Suprapubic skin (tissue), 4 donors: ENCODE measurements around the gene CELSR1. TPM values are rescaled to one million over a fixed set of nuclear protein-coding genes. Genes with fewer than 3 reads are reported as not detected.
A peak's percentile ranks its signal among the peaks of the same experiment; 100 is the strongest.

Experiments used
- DNase-seq, 2 donors: peaks; one replicate each; pipeline ENCODE4 v3.0.0-alpha.2; 2019; ENCODE audit warnings: low spot score in 2 of 2
- H3K27ac ChIP-seq: fragments of 200-600 bp; sonication (generic); one replicate; pipeline ENCODE4 v1.5.1; 2019
- H3K27me3 ChIP-seq: fragments of 200-600 bp; sonication (generic); one replicate; pipeline ENCODE4 v1.5.1; 2019
- H3K36me3 ChIP-seq: fragments of 200-600 bp; sonication (generic); one replicate; pipeline ENCODE4 v1.5.1; 2019
- H3K4me1 ChIP-seq: fragments of 200-600 bp; sonication (generic); one replicate; pipeline ENCODE4 v1.5.1; 2019
- H3K4me3 ChIP-seq: fragments of 200-600 bp; sonication (generic); one replicate; pipeline ENCODE4 v1.5.1; 2019; ENCODE audit warnings: mild to moderate bottlenecking
- H3K9me3 ChIP-seq: fragments of 200-600 bp; sonication (generic); one replicate; pipeline ENCODE4 v1.5.1; 2019
- CTCF ChIP-seq, 2 donors: fragments of 200-600 bp in 1 of 2; fragments of 450-650 bp in 1 of 2; sonication (generic) in 1 of 2; IDR thresholded peaks; one replicate each; pipeline ENCODE4 v1.5.1; 2016 to 2019; ENCODE audit warnings: antibody characterized with exemption in 2 of 2, mild to moderate bottlenecking in 1 of 2, moderate library complexity in 1 of 2
- EP300 ChIP-seq: sonication (generic); formaldehyde crosslinking; IDR thresholded peaks from one replicate; pipeline ENCODE4 v1.6.1; 2017; ENCODE audit warnings: antibody characterized with exemption
- POLR2A ChIP-seq, 2 donors: fragments of 450-650 bp; IDR thresholded peaks; one replicate each; pipeline ENCODE4 v1.6.1; 2017; ENCODE audit warnings: antibody characterized with exemption in 2 of 2, mild to moderate bottlenecking in 2 of 2, moderate library complexity in 2 of 2
- POLR2AphosphoS5 ChIP-seq, 3 donors: sonication (generic); formaldehyde crosslinking; IDR thresholded peaks; one replicate each; pipeline ENCODE4 v1.6.1; 2017; ENCODE audit warnings: antibody characterized with exemption in 3 of 3
- WGBS: methylation state at CpG from one replicate; pipeline ENCODE4 v1.1.5; 2018; 5-methylcytosine and 5-hydroxymethylcytosine counted together
- total RNA-seq, 4 donors: library from RNA; depleted of rRNA; stranded (reverse); fragments of >200 nt; gene quantifications; one replicate each; pipeline ENCODE4 v1.1.0, GENCODE V29; 2016

The CELSR1 gene
- total RNA-seq, 4 donors from 2014 or later = 75.6 to 102 (median 77.5) TPM

DNA sequence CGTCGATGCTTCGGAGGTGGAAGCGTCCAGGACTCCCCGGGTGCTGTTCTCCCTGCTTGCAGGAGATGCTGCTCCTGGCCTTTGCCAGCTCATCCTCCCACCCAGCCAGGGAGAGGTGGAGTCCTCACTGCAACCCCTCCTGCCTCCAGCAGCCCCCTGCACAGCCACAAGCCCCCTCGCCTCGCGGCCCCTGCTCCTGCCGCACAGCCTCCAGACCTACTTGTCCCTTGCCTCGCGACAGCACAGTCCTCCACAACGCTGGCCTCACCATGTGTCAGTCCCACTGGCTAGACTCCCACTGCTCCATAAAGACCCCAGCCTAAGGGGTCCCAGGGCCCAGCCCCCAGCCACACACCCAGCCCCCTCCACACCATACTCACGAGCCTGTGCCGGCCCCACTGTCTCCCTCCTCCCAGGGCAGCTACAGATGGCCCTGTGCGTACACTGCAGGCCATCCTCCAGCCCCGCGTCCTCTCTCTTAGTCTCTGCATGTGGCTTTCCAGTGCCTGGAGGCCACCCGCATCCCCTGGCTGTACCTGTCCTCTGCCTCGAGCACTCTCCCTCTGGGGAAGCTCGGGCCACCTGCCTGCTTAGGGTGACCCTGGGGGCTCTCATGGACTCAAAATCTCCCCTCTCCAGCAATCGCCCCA, 91.5 kb downstream of the CELSR1 start:
- DNase-seq = no peak
- H3K4me3 ChIP-seq = no peak overlapping the region
- peaks cover 11% of the 10 kb centered on the region for H3K4me1 ChIP-seq
- H3K27me3 ChIP-seq = no peaks in the 10 kb centered on the region
- H3K36me3 ChIP-seq = no peaks in the 10 kb centered on the region
- no peaks in the 10 kb centered on the region for H3K9me3 ChIP-seq
- H3K27ac ChIP-seq = no peak overlapping the region
- 82% methylated on average over 19 of the region's 21 CpGs for WGBS
- TF ChIP-seq POLR2AphosphoS5 (IDR thresholded peaks at IDR 0.05) (no peak), POLR2A (IDR thresholded peaks at IDR 0.05) (no peak), EP300 (no peak), CTCF (IDR thresholded peaks at IDR 0.05) (no peak)

DNA sequence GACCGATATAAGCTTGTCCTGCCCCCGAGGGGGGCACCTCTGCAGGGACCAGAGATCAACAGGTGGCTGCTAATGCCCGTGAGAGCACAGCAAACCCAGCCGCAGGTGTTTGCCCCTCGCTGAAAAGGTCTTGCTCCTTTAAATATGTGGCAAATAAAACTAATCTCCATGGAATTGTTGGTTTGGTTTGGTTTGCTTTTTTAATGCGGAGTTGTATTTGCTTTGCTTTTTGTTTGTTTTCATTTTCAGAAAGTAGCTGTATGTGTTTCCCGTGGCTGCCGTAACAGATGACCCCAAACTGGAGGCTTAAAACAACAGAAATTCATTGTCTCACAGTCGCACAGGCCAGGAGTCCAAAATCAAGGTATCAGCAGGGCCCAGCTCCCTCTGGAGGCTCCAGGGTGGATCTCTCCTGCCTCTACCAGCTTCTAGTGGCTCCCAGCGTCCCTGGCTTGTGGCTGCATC, 93.0 kb downstream of the CELSR1 start:
- H3K27ac ChIP-seq = peak overlapping the region; percentile 11
- no peak for DNase-seq
- 87% methylated on average over 10 of the region's 10 CpGs for WGBS

GRCh38 chr22:46443850-46444389, 93.5 kb downstream of the CELSR1 start:
- no peaks in the 10 kb centered on the region for H3K27me3 ChIP-seq
- H3K36me3 ChIP-seq = peaks cover under 1% of the 10 kb centered on the region
- no peak for TF ChIP-seq EP300
- no peak for TF ChIP-seq CTCF (IDR thresholded peaks at IDR 0.05)
- no peak for TF ChIP-seq POLR2A (IDR thresholded peaks at IDR 0.05)
- peak overlapping the region; percentile 11 for H3K27ac ChIP-seq
- H3K4me1 ChIP-seq = no peaks in the 10 kb centered on the region
- DNase-seq = no peak
- no peak overlapping the region for H3K4me3 ChIP-seq
- WGBS = 73% methylated on average over 14 of the region's 15 CpGs
- no peaks in the 10 kb centered on the region for H3K9me3 ChIP-seq

More for the DNA sequence above, 93.0 kb downstream of the CELSR1 start:
- Histone ChIP-seq H3K9me3 (no peaks in the 10 kb centered on the region), H3K4me3 (no peak overlapping the region), H3K27me3 (no peaks in the 10 kb centered on the region), H3K36me3 (no peaks in the 10 kb centered on the region), H3K4me1 (no peaks in the 10 kb centered on the region)
- TF ChIP-seq CTCF (IDR thresholded peaks at IDR 0.05) = no peak
- TF ChIP-seq POLR2A (IDR thresholded peaks at IDR 0.05) = no peak
- no peak for TF ChIP-seq EP300
- no peak for TF ChIP-seq POLR2AphosphoS5 (IDR thresholded peaks at IDR 0.05)

GRCh38 chr22:46442217-46442853, 95.1 kb downstream of the CELSR1 start:
- no peaks in the 10 kb centered on the region for H3K9me3 ChIP-seq
- WGBS = 67% methylated on average over 5 of the region's 14 CpGs
- DNase-seq = no peak
- TF ChIP-seq POLR2AphosphoS5 (IDR thresholded peaks at IDR 0.05) = no peak
- TF ChIP-seq POLR2A (IDR thresholded peaks at IDR 0.05) = no peak
- no peak for TF ChIP-seq CTCF (IDR thresholded peaks at IDR 0.05)
- no peak for TF ChIP-seq EP300
- H3K36me3 ChIP-seq = peaks cover 5% of the 10 kb centered on the region
- no peak overlapping the region for H3K4me3 ChIP-seq
- no peak overlapping the region for H3K27ac ChIP-seq
- no peaks in the 10 kb centered on the region for H3K27me3 ChIP-seq
- peaks cover under 1% of the 10 kb centered on the region for H3K4me1 ChIP-seq
